SK-N-SH (cell line): ENCODE results near the gene MACROD2. TPM values are rescaled to one million over a fixed set of nuclear protein-coding genes. Genes with fewer than 3 reads are reported as not detected.

Source experiments
- CTCF ChIA-PET: fragments of 300-600, 350-600 bp; formaldehyde crosslinking; extraction: SDS; loops from one replicate; lab custom pipeline; 2021; lab: Yijun Ruan, JAX
- POLR2A ChIA-PET: fragments of 350-600 bp; sonication (Branson Sonifier 250); formaldehyde crosslinking; extraction: SDS; loops from one replicate; lab custom pipeline; 2020; ENCODE audit warnings: antibody characterized with exemption, inconsistent platforms; lab: Yijun Ruan, JAX
- DNase-seq: peaks from one replicate; pipeline ENCODE4 v3.0.0; 2012
- H2AFZ ChIP-seq: fragments of 200-600 bp; sonication (generic); 2 replicates; pipeline ENCODE4 v1.8.1; 2016; ENCODE audit warnings: antibody characterized with exemption, mild to moderate bottlenecking, low read depth
- H3F3A ChIP-seq: fragments of 200-600 bp; sonication (generic); replicated peaks from 2 replicates; pipeline ENCODE3; 2016; ENCODE audit warnings: antibody characterized with exemption, mild to moderate bottlenecking; ENCODE audit not compliant: insufficient read depth
- H3K27ac ChIP-seq, 2 experiments: fragments of 200-500 bp in 1 of 2; fragments of 200-600 bp in 1 of 2; sonication (Bioruptor generic) in 1 of 2; sonication (generic), shearing (Covaris generic) in 1 of 2; 2 replicates each; pipeline versions ENCODE4 v1.5.1 to v1.6.1; 2014 to 2016; ENCODE audit warnings: low read depth in 2 of 2, inconsistent platforms in 1 of 2, low read length in 1 of 2, mild to moderate bottlenecking in 1 of 2, mixed read lengths in 1 of 2
- H3K27me3 ChIP-seq: fragments of 200-600 bp; sonication (generic), shearing (Covaris generic); 2 replicates; pipeline ENCODE4 v1.6.1; 2016; ENCODE audit warnings: mixed run types; ENCODE audit not compliant: insufficient read depth
- H3K36me3 ChIP-seq, 2 experiments: fragments of 200-500 bp in 1 of 2; fragments of 200-600 bp in 1 of 2; sonication (Bioruptor generic) in 1 of 2; sonication (generic) in 1 of 2; replicated peaks in 1 of 2; 2 replicates each; pipeline versions ENCODE3 to v1.5.1; 2014 to 2016; ENCODE audit warnings: low read length in 1 of 2, mild to moderate bottlenecking in 1 of 2; ENCODE audit not compliant: insufficient read depth in 2 of 2, control insufficient read depth in 1 of 2
- H3K4me1 ChIP-seq, 2 experiments: fragments of 200-500 bp in 1 of 2; fragments of 200-600 bp in 1 of 2; sonication (Bioruptor generic) in 1 of 2; sonication (generic), shearing (Covaris generic) in 1 of 2; 2 replicates each; pipeline versions ENCODE4 v1.5.1 to v1.6.1; 2014 to 2016; ENCODE audit warnings: low read depth in 1 of 2, low read length in 1 of 2, mixed run types in 1 of 2; ENCODE audit not compliant: insufficient read depth in 2 of 2, control insufficient read depth in 1 of 2
- H3K4me2 ChIP-seq: fragments of 200-600 bp; sonication (generic), shearing (Covaris generic); 2 replicates; pipeline ENCODE4 v1.6.1; 2017; ENCODE audit warnings: mixed run types
- H3K4me3 ChIP-seq, 2 experiments: fragments of 200-500 bp in 1 of 2; fragments of 200-600 bp in 1 of 2; sonication (Bioruptor generic) in 1 of 2; sonication (generic), shearing (Covaris generic) in 1 of 2; 2 replicates each; pipeline versions ENCODE4 v1.5.1 to v1.8.1; 2014 to 2016; ENCODE audit warnings: low read depth in 2 of 2, inconsistent platforms in 1 of 2, low read length in 1 of 2, mild to moderate bottlenecking in 1 of 2, mixed read lengths in 1 of 2, moderate library complexity in 1 of 2
- H3K79me2 ChIP-seq: fragments of 200-600 bp; sonication (generic); 2 replicates; pipeline ENCODE4 v1.8.1; 2017; ENCODE audit warnings: mild to moderate bottlenecking; ENCODE audit not compliant: insufficient read depth
- H3K9ac ChIP-seq: fragments of 200-600 bp; sonication (generic); 2 replicates; pipeline ENCODE4 v1.6.1; 2017; ENCODE audit warnings: mixed run types
- H3K9me2 ChIP-seq: fragments of 200-600 bp; sonication (generic); 2 replicates; pipeline ENCODE4 v1.6.1; 2017; ENCODE audit warnings: mixed run types
- H3K9me3 ChIP-seq: fragments of 200-600 bp; sonication (generic); 2 replicates; pipeline ENCODE4 v1.6.1; 2017; ENCODE audit warnings: mixed run types, mild to moderate bottlenecking, moderate library complexity
- H4K20me1 ChIP-seq: fragments of 200-600 bp; sonication (generic); 2 replicates; pipeline ENCODE4 v1.6.1; 2017; ENCODE audit warnings: mild to moderate bottlenecking, mixed run types; ENCODE audit not compliant: insufficient read depth
- CHD2 ChIP-seq: fragments of 150-350 bp; IDR thresholded peaks from 2 replicates; pipeline ENCODE4 v1.6.1; 2018; ENCODE audit warnings: low read length; ENCODE audit not compliant: partially characterized antibody
- ELF1 ChIP-seq: IDR thresholded peaks from 2 replicates; pipeline ENCODE4 v1.4.0; 2012
- EZH2phosphoT487 ChIP-seq: fragments of 200-600 bp; sonication (generic); IDR thresholded peaks from 2 replicates; pipeline ENCODE4 v1.6.1; 2017; ENCODE audit warnings: low read depth, mixed run types, mild to moderate bottlenecking, antibody characterized with exemption, moderate library complexity, borderline replicate concordance
- FOXJ3 ChIP-seq: sonication (generic); formaldehyde crosslinking; IDR thresholded peaks from 2 replicates; pipeline ENCODE4 v1.5.1; 2020; ENCODE audit warnings: mild to moderate bottlenecking, missing genetic modification reagents
- GABPA ChIP-seq: IDR thresholded peaks from 2 replicates; pipeline ENCODE4 v1.4.0; 2012; ENCODE audit warnings: low read depth, mild to moderate bottlenecking
- GATA2 ChIP-seq: sonication (generic); formaldehyde crosslinking; IDR thresholded peaks from 2 replicates; pipeline ENCODE4 v1.5.0; 2020; ENCODE audit warnings: mild to moderate bottlenecking, missing genetic modification reagents
- JUND ChIP-seq: IDR thresholded peaks from 2 replicates; pipeline ENCODE4 v1.4.0; 2012
- MEF2A ChIP-seq: IDR thresholded peaks from 2 replicates; pipeline ENCODE4 v1.4.0; 2012; ENCODE audit warnings: low read depth, borderline replicate concordance
- MXI1 ChIP-seq: IDR thresholded peaks from 2 replicates; pipeline ENCODE4 v1.6.1; 2012; ENCODE audit warnings: mild to moderate bottlenecking, low read depth, low read length, improper control_type of control experiment
- NFIC ChIP-seq: IDR thresholded peaks from 2 replicates; pipeline ENCODE4 v1.4.0; 2012; ENCODE audit warnings: borderline replicate concordance
- NRF1 ChIP-seq: IDR thresholded peaks from 2 replicates; pipeline ENCODE4 v1.6.1; 2012; ENCODE audit warnings: low read depth, mild to moderate bottlenecking, low read length
- PBX3 ChIP-seq: IDR thresholded peaks from 2 replicates; pipeline ENCODE4; 2012
- POLR2AphosphoS5 ChIP-seq: IDR thresholded peaks from 2 replicates; pipeline ENCODE4 v1.6.1; 2012; ENCODE audit warnings: low read depth, low read length
- RAD21 ChIP-seq: IDR thresholded peaks from 2 replicates; pipeline ENCODE4 v1.6.1; 2012; ENCODE audit warnings: mild to moderate bottlenecking, low read length
- RCOR1 ChIP-seq: fragments of 150-350 bp; IDR thresholded peaks from 2 replicates; pipeline ENCODE4 v1.6.1; 2017; ENCODE audit warnings: antibody characterized with exemption, low read length
- REST ChIP-seq: IDR thresholded peaks from 2 replicates; pipeline ENCODE4 v1.6.1; 2012; ENCODE audit warnings: mild to moderate bottlenecking, low read depth, low read length, moderate library complexity
- RFX5 ChIP-seq: IDR thresholded peaks from 2 replicates; pipeline ENCODE4 v1.6.1; 2012; ENCODE audit warnings: mild to moderate bottlenecking, improper control_type of control experiment, low read length
- RXRA ChIP-seq: IDR thresholded peaks from 2 replicates; pipeline ENCODE4 v1.4.0; 2012; ENCODE audit warnings: low read depth, mild to moderate bottlenecking, borderline replicate concordance
- TAF1 ChIP-seq: IDR thresholded peaks from 2 replicates; pipeline ENCODE4 v1.6.1; 2012; ENCODE audit warnings: low read depth, mild to moderate bottlenecking, low read length, moderate library complexity, borderline replicate concordance
- TCF12 ChIP-seq: IDR thresholded peaks from 2 replicates; pipeline ENCODE4 v1.4.0; 2012
- TEAD4 ChIP-seq: IDR thresholded peaks from 2 replicates; pipeline ENCODE4 v1.4.0; 2012; ENCODE audit warnings: mild to moderate bottlenecking, borderline replicate concordance; ENCODE audit not compliant: insufficient read depth
- YY1 ChIP-seq: IDR thresholded peaks from 2 replicates; pipeline ENCODE4 v1.4.0; 2012; ENCODE audit warnings: low read depth, mild to moderate bottlenecking
- WGBS: methylation state at CpG from one replicate; pipeline ENCODE4 v1.1.6; 2017; ENCODE audit warnings: low lambda C conversion rate; 5-methylcytosine and 5-hydroxymethylcytosine counted together
- polyA plus RNA-seq, 3 experiments: library from polyadenylated mRNA; depleted of rRNA; stranded (reverse); fragments of >200 nt; gene quantifications; 2 replicates each; pipeline ENCODE4 v1.2.3, GENCODE V29; 2012
- TF ChIP-seq, protein P1 (sequence below): IDR thresholded peaks from 2 replicates; pipeline ENCODE4 v1.4.0; 2012; ENCODE audit warnings: low read depth

The MACROD2 gene
- polyA plus RNA-seq, 1 of the 3 experiments (the other 2 are of a cell fraction): 0.33 TPM

DNA sequence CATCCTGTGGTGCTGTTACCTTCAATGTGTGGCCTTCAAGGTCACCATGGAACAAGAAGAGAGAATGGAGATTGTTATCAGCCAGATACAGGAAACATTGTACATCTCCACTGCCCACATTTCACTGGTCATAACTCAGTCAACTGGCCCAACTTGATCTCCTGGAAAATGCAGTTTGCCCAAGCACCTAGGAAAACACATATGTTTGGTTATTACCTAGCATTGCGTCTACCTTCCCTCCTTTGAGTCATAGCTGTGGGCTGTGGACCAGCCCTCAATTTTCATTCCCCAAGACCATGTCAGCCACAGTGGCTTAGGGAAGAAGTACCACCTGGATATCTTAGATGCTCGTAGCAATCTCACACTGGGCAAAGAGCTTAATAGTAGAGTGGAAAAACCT, 2064.5 kb downstream of the MACROD2 start:
- H3K4me1 ChIP-seq: peaks cover 0 to 4% of the 10 kb centered on the region in 2 experiments; a peak in 1 of 4 replicates
- no peak overlapping the region for H3K9ac ChIP-seq
- H3K36me3 ChIP-seq: no peaks in the 10 kb centered on the region
- no peaks in the 10 kb centered on the region for H3F3A ChIP-seq
- 31% methylated on average over 2 of the region's 2 CpGs for WGBS
- H3K27ac ChIP-seq: no peak overlapping the region
- no peaks in the 10 kb centered on the region for H3K9me2 ChIP-seq
- H3K79me2 ChIP-seq: no peaks in the 10 kb centered on the region
- H3K27me3 ChIP-seq: no peaks in the 10 kb centered on the region
- CTCF ChIA-PET: no interaction called here
- H3K4me3 ChIP-seq: no peak overlapping the region
- no peak overlapping the region for H3K4me2 ChIP-seq
- no peaks in the 10 kb centered on the region for H4K20me1 ChIP-seq
- no peak for DNase-seq
- TF ChIP-seq GABPA: no peak
- TF ChIP-seq TCF12: no peak
- no peak for TF ChIP-seq FOXJ3 (CRISPR knock-in tag)
- no peak for TF ChIP-seq PBX3
- no peak for TF ChIP-seq YY1
- H3K9me3 ChIP-seq: no peaks in the 10 kb centered on the region
- POLR2A ChIA-PET: no interaction called here
- H2AFZ ChIP-seq: no peak overlapping the region

DNA sequence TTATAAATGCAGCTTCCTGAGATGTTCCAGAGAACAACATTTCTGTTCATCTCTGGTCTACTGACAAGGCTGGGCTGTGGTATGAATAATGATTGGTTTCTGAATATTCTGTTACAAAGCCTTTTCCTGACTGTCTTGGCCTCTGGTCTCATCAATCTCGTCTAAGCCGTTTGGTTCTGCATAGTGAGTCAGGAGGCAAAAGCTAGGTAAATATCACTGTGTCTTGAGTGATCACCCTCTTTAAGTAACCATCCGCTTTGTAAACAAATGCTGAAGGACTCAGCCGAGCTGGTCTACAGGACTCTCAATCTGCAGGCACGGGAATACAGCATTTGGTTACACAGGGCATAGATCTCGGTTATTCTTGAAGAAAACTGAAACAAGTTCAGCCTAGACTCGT, 2066.0 kb downstream of the MACROD2 start:
- no peaks in the 10 kb centered on the region for H3K36me3 ChIP-seq
- no peaks in the 10 kb centered on the region for H3F3A ChIP-seq
- TF ChIP-seq MXI1 (no peak), ELF1 (no peak), REST (no peak), RFX5 (no peak), RCOR1 (no peak), RAD21 (no peak), CHD2 (no peak), GABPA (no peak), GATA2 (CRISPR knock-in tag) (no peak), TAF1 (no peak), RXRA (no peak), POLR2AphosphoS5 (no peak), JUND (no peak), NRF1 (no peak), NFIC (no peak), EZH2phosphoT487 (no peak), TEAD4 (no peak), MEF2A (no peak)
- TF ChIP-seq, protein P1, sequence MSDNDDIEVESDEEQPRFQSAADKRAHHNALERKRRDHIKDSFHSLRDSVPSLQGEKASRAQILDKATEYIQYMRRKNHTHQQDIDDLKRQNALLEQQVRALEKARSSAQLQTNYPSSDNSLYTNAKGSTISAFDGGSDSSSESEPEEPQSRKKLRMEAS: no peak
- no peak overlapping the region for H3K9ac ChIP-seq
- H3K27ac ChIP-seq: no peak overlapping the region
- no peak overlapping the region for H2AFZ ChIP-seq
- H3K4me3 ChIP-seq: no peak overlapping the region
- WGBS: 20% methylated on average over 7 of the region's 7 CpGs
- no peak for DNase-seq
- no peaks in the 10 kb centered on the region for H3K9me3 ChIP-seq
- H3K27me3 ChIP-seq: no peaks in the 10 kb centered on the region
- no peaks in the 10 kb centered on the region for H3K79me2 ChIP-seq
- H3K9me2 ChIP-seq: no peaks in the 10 kb centered on the region
- peaks cover 0 to 15% of the 10 kb centered on the region in 2 experiments; a peak in 1 of 4 replicates for H3K4me1 ChIP-seq
- CTCF ChIA-PET: interaction anchor here (1.2 kb wide), 1 partner anchor 415 kb away, joined by 4 read pairs; no protein-coding TSS in a partner anchor
- POLR2A ChIA-PET: no interaction called here
- no peak overlapping the region for H3K4me2 ChIP-seq
- H4K20me1 ChIP-seq: no peaks in the 10 kb centered on the region
